Suprapubic skin (tissue), 4 donors: Measurements from ENCODE around the gene SLC4A11.

Experiments
- EP300 ChIP-seq: sonication (generic); formaldehyde crosslinking; IDR thresholded peaks from one replicate; pipeline ENCODE4 v1.6.1; 2017; ENCODE audit warnings: antibody characterized with exemption
- POLR2A ChIP-seq, 2 donors: fragments of 450-650 bp; IDR thresholded peaks; one replicate each; pipeline ENCODE4 v1.6.1; 2017; ENCODE audit warnings: antibody characterized with exemption in 2 of 2, mild to moderate bottlenecking in 2 of 2, moderate library complexity in 2 of 2
- POLR2AphosphoS5 ChIP-seq, 3 donors: sonication (generic); formaldehyde crosslinking; IDR thresholded peaks; one replicate each; pipeline ENCODE4 v1.6.1; 2017; ENCODE audit warnings: antibody characterized with exemption in 3 of 3
- TF ChIP-seq, protein P1 (sequence below), 2 donors: fragments of 200-600 bp in 1 of 2; fragments of 450-650 bp in 1 of 2; sonication (generic) in 1 of 2; IDR thresholded peaks; one replicate each; pipeline ENCODE4 v1.5.1; 2016 to 2019; ENCODE audit warnings: antibody characterized with exemption in 2 of 2, mild to moderate bottlenecking in 1 of 2, moderate library complexity in 1 of 2

DNA sequence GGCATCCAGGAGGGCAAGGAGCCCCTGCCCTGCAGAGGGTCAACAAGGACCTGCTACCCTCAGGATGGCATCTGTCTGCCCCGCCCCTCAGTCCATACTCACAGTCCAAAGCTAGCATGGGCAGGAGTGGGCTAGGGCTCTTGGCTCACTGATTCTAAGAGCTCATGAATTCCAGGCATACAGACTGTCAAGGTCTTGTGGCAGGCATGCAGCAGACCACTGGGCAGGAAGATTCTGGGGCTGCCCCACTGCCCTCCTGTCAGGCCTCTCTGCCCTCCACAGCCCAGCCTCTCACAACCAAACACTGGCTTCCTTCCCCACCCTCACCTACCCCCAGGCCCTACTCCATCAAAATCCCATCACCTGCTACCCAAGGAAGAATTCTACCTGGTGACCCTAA lies 5.6 kb upstream of the SLC4A11 start:
- TF ChIP-seq, protein P1, sequence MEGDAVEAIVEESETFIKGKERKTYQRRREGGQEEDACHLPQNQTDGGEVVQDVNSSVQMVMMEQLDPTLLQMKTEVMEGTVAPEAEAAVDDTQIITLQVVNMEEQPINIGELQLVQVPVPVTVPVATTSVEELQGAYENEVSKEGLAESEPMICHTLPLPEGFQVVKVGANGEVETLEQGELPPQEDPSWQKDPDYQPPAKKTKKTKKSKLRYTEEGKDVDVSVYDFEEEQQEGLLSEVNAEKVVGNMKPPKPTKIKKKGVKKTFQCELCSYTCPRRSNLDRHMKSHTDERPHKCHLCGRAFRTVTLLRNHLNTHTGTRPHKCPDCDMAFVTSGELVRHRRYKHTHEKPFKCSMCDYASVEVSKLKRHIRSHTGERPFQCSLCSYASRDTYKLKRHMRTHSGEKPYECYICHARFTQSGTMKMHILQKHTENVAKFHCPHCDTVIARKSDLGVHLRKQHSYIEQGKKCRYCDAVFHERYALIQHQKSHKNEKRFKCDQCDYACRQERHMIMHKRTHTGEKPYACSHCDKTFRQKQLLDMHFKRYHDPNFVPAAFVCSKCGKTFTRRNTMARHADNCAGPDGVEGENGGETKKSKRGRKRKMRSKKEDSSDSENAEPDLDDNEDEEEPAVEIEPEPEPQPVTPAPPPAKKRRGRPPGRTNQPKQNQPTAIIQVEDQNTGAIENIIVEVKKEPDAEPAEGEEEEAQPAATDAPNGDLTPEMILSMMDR (IDR thresholded peaks at IDR 0.05): no peak
- TF ChIP-seq EP300: no peak
- no peak for TF ChIP-seq POLR2AphosphoS5 (IDR thresholded peaks at IDR 0.05)
- no peak for TF ChIP-seq POLR2A (IDR thresholded peaks at IDR 0.05)
